ENCODE results near the gene SPCS3.

The SPCS3 gene

GRCh38 chr4:176358083-176358469, 38.3 kb downstream of the SPCS3 start:
- TF ChIP-seq GATA3 (IDR thresholded peaks at IDR 0.05; ENCODE audit: low read depth, low read length): no peak
- TF ChIP-seq GATA2 (IDR thresholded peaks at IDR 0.05; ENCODE audit: low read depth, low read length): no peak

GRCh38 chr4:176359590-176359989, 39.8 kb downstream of the SPCS3 start:
- TF ChIP-seq GATA2 (IDR thresholded peaks at IDR 0.05; ENCODE audit: low read depth, low read length) (no peak), GATA3 (IDR thresholded peaks at IDR 0.05; ENCODE audit: low read depth, low read length) (no peak)

GRCh38 chr4:176360446-176360845, 40.7 kb downstream of the SPCS3 start:
- TF ChIP-seq GATA3 (IDR thresholded peaks at IDR 0.05; ENCODE audit: low read depth, low read length): no peak

- TF ChIP-seq GATA2 (IDR thresholded peaks at IDR 0.05; ENCODE audit: low read depth, low read length) (no peak), GATA3 (IDR thresholded peaks at IDR 0.05; ENCODE audit: low read depth, low read length) (no peak)
These were observed 43.3 kb downstream of the SPCS3 start for GRCh38 chr4:176363072-176363471.

GRCh38 chr4:176367771-176368465, 48.2 kb downstream of the SPCS3 start:
- no peak for TF ChIP-seq GATA2 (IDR thresholded peaks at IDR 0.05; ENCODE audit: low read depth, low read length)
- no peak for TF ChIP-seq GATA3 (IDR thresholded peaks at IDR 0.05; ENCODE audit: low read depth, low read length)

- TF ChIP-seq GATA2 (IDR thresholded peaks at IDR 0.05; ENCODE audit: low read depth, low read length): no peak
- no peak for TF ChIP-seq GATA3 (IDR thresholded peaks at IDR 0.05; ENCODE audit: low read depth, low read length)
These were observed 56.4 kb downstream of the SPCS3 start for GRCh38 chr4:176376032-176376614.

GRCh38 chr4:176377780-176378179, 58.0 kb downstream of the SPCS3 start:
- no peak for TF ChIP-seq GATA2 (IDR thresholded peaks at IDR 0.05; ENCODE audit: low read depth, low read length)

- TF ChIP-seq GATA2 (IDR thresholded peaks at IDR 0.05; ENCODE audit: low read depth, low read length) (no peak), GATA3 (IDR thresholded peaks at IDR 0.05; ENCODE audit: low read depth, low read length) (no peak)
These were observed 60.8 kb downstream of the SPCS3 start for GRCh38 chr4:176380352-176381157.

Data from SH-SY5Y (cell line).